HepG2 (cell line): ENCODE results near the gene SNED1. TPM values are rescaled to one million over a fixed set of nuclear protein-coding genes. Genes with fewer than 3 reads are reported as not detected.
A peak's percentile ranks its signal among the peaks of the same experiment; 100 is the strongest.

Experiments used
- ATAC-seq: fragments of 200-7000 bp; cut with Tn5 transposase; 3 replicates; pipeline ENCODE4 v1.9.1; 2020; ENCODE audit warnings: mild to moderate bottlenecking, moderate library complexity
- BruUV-seq: library from RNA; stranded (reverse); fragments of 400-500 nt; replicated peaks from 2 replicates; lab custom pipeline; 2021; lab: Mats Ljungman, UMichigan
- CTCF ChIA-PET: fragments of 300-600 bp; formaldehyde crosslinking; extraction: SDS; loops from one replicate; lab custom pipeline; 2021; ENCODE audit warnings: low total read pairs, inconsistent platforms, low intra/inter-chr PET ratio; lab: Yijun Ruan, JAX
- POLR2A ChIA-PET: fragments of 350-600 bp; sonication (Branson Sonifier 250); formaldehyde crosslinking; loops from one replicate; lab custom pipeline; 2020; ENCODE audit warnings: antibody characterized with exemption, inconsistent platforms; lab: Yijun Ruan, JAX
- DNase-seq: peaks from one replicate; pipeline ENCODE4 v3.0.0-alpha.2; 2015; ENCODE audit warnings: low spot score
- FAIRE-seq: peaks from 3 replicates; lab custom pipeline; 2011; peaks lifted over from hg19 to GRCh38; lab: Jason Lieb, UNC
- H2AFZ ChIP-seq: one replicate; pipeline ENCODE4 v1.6.1; 2011; ENCODE audit warnings: low read length, inconsistent platforms
- H3K27ac ChIP-seq: fragments of 300-600 bp; 3 replicates; pipeline ENCODE4 v1.8.0; 2011; ENCODE audit warnings: mixed run types, mild to moderate bottlenecking, mixed read lengths, low read length, inconsistent platforms; ENCODE audit not compliant: insufficient read depth; ENCODE audit errors: extremely low read length
- H3K27me3 ChIP-seq, 2 experiments: fragments of 200-600 bp in 1 of 2; 2 replicates in 1 of 2; 3 replicates in 1 of 2; pipeline versions ENCODE4 v1.6.0 to v1.8.0; 2011; ENCODE audit warnings: low read length in 2 of 2, mild to moderate bottlenecking in 2 of 2, moderate library complexity in 2 of 2, inconsistent platforms in 1 of 2; ENCODE audit not compliant: insufficient read depth in 2 of 2, control insufficient read depth in 1 of 2
- H3K36me3 ChIP-seq, 2 experiments: fragments of 200-600 bp in 1 of 2; replicated peaks in 1 of 2; 2 replicates in 1 of 2; 3 replicates in 1 of 2; pipeline versions ENCODE4 v1.5.1 to v1.8.0; 2011; ENCODE audit warnings: low read length in 2 of 2, inconsistent platforms in 1 of 2; ENCODE audit not compliant: insufficient read depth in 2 of 2, control insufficient read depth in 1 of 2
- H3K4me1 ChIP-seq: 2 replicates; pipeline ENCODE4 v1.5.1; 2012; ENCODE audit warnings: low read length, inconsistent platforms; ENCODE audit not compliant: insufficient read depth
- H3K4me2 ChIP-seq: 2 replicates; pipeline ENCODE4 v1.6.0; 2011; ENCODE audit warnings: low read depth, low read length, inconsistent platforms
- H3K4me3 ChIP-seq, 3 experiments: fragments of 200-600 bp in 1 of 3; sonication (generic), shearing (Covaris generic) in 1 of 3; replicated peaks in 1 of 3; 2 replicates each; pipeline ENCODE4 v1.5.1; 2011 to 2016; ENCODE audit warnings: low read length in 3 of 3, inconsistent platforms in 2 of 3, low read depth in 2 of 3, mild to moderate bottlenecking in 2 of 3, control low read depth in 1 of 3, mixed read lengths in 1 of 3; ENCODE audit not compliant: insufficient read depth in 1 of 3
- H3K79me2 ChIP-seq: one replicate; pipeline ENCODE4 v1.6.1; 2011; ENCODE audit warnings: low read length, inconsistent platforms; ENCODE audit not compliant: insufficient read depth
- H3K9ac ChIP-seq: 2 replicates; pipeline ENCODE4 v1.6.0; 2011; ENCODE audit warnings: mild to moderate bottlenecking, low read depth, low read length, inconsistent platforms; ENCODE audit not compliant: insufficient read depth
- H3K9me3 ChIP-seq: 2 replicates; pipeline ENCODE4 v1.5.1; 2012; ENCODE audit warnings: mild to moderate bottlenecking, low read length
- H4K20me1 ChIP-seq: 2 replicates; pipeline ENCODE4 v1.6.0; 2011; ENCODE audit warnings: inconsistent platforms, mild to moderate bottlenecking, low read length, moderate library complexity; ENCODE audit not compliant: insufficient read depth
- CREB1 ChIP-seq, 2 experiments: fragments of 450-650 bp in 1 of 2; IDR thresholded peaks; 2 replicates each; pipeline ENCODE4 v1.6.1; 2016 to 2017; ENCODE audit warnings: control low read depth in 1 of 2, mild to moderate bottlenecking in 1 of 2, missing compliant biosample characterization in 1 of 2, missing genetic modification characterization in 1 of 2
- HOXA3 ChIP-seq: sonication (generic); formaldehyde crosslinking; IDR thresholded peaks from 2 replicates; pipeline ENCODE4 v1.5.0; 2020; ENCODE audit warnings: missing genetic modification reagents
- ZNF773 ChIP-seq: sonication (generic); formaldehyde crosslinking; IDR thresholded peaks from 2 replicates; pipeline ENCODE4 v1.4.0; 2020; ENCODE audit warnings: missing genetic modification reagents, borderline replicate concordance
- WGBS: methylation state at CpG from one replicate; pipeline ENCODE4 v1.1.6; 2017; ENCODE audit warnings: low lambda C conversion rate; 5-methylcytosine and 5-hydroxymethylcytosine counted together
- in situ Hi-C: cut with HindIII; loops from 2 replicates; pipeline ENCODE4 v1.10.0; 2017; ENCODE audit warnings: low pct_unique_long_range_greater_than_20kb; ENCODE audit not compliant: extremely low pct_ligation_motif_present
- intact Hi-C: fragments of 100-400 bp; cut with micrococcal nuclease; formaldehyde crosslinking; loops from one replicate; pipeline ENCODE4 v1.10.0; 2022; ENCODE audit not compliant: unreplicated experiment
- polyA plus RNA-seq, 8 experiments: library from polyadenylated mRNA; depleted of rRNA in 3 of 8; stranded (reverse) in 7 of 8; unstranded in 1 of 8; fragments of >200 nt; fragmentation: Illumina TruSeq in 4 of 8; extraction: Trizol in 4 of 8; gene quantifications; 2 replicates each; pipeline versions ENCODE4 v1.2.1 to v1.2.3, GENCODE V29; 2011 to 2016; ENCODE audit warnings: low read depth in 4 of 8, missing spikeins in 1 of 8, mixed read lengths in 1 of 8; ENCODE audit not compliant: insufficient read depth in 1 of 8
- total RNA-seq, 5 experiments: library from RNA; depleted of rRNA; stranded (reverse); fragments of >200 nt; fragmentation: Illumina TruSeq; extraction: Trizol; gene quantifications; 2 replicates each; pipeline ENCODE4 v1.2.3, GENCODE V29; 2016; ENCODE audit warnings: low read depth in 1 of 5
- TF ChIP-seq, protein P1 (sequence below): sonication (generic); formaldehyde crosslinking; IDR thresholded peaks from 2 replicates; pipeline ENCODE4 v1.4.0; 2020; ENCODE audit warnings: missing genetic modification reagents

The SNED1 gene
- total and polyA plus RNA-seq, 2 of the 13 experiments (the other 11 are each of a cell fraction or from before 2014, with no cell fraction given), result 0.15 to 0.65 TPM

DNA sequence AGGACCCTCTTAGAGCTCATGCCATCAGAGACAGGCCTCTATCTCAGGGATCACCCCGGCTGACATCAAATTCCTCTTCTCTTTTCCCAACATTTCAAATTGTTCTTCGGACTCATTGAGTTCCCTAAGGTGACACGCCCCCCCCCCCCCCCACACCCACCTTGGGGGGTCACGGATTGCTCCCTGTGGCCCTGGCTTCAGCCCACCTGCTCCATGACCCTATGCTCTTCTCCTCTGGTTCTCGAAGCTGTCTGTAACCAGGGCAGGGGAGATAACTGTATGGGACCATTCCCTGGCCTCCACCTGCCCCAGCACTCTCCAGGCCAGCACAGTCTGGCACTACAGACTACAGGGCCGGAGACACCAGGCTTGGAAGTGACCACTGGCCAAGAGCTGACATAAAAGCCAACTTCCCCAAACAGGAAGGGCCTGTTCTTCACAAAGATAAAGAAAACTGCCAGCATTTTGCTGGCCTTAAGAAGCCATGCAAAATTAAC lies 96.6 kb downstream of the SNED1 start:
- Histone ChIP-seq H3K4me1 (peaks cover 59% of the 10 kb centered on the region), H3K27ac (no peak overlapping the region), H3K4me2 (no peak overlapping the region), H2AFZ (no peak overlapping the region), H3K9me3 (no peaks in the 10 kb centered on the region), H3K4me3 (no peak overlapping the region), H3K27me3 (no peaks in the 10 kb centered on the region), H4K20me1 (peaks cover 13% of the 10 kb centered on the region; the same call in 1 of the 2 replicates), H3K36me3 (peaks cover 19 to 62% of the 10 kb centered on the region in 2 experiments), H3K9ac (no peak overlapping the region), H3K79me2 (peaks cover 23% of the 10 kb centered on the region)
- ChIA-PET POLR2A (interaction anchor here (0.9 to 1.0 kb wide), 2 partner anchors 17 to 55 kb away, joined by 3 to 5 read pairs; partner anchors contain the start of gene PPP1R7), CTCF (interaction anchor here (1.0 kb wide), 1 partner anchor 244 kb away, joined by 3 read pairs; no protein-coding TSS in a partner anchor)
- ATAC-seq (no peak), FAIRE-seq (no peak), DNase-seq (no peak)
- intact Hi-C loops, result loop anchor here (5.0 kb wide), 1 partner anchor 127 kb away; no protein-coding TSS in a partner anchor
- 98% methylated on average over 6 of the region's 6 CpGs for WGBS
- no TSS peak for BruUV-seq
- no peak for TF ChIP-seq ZNF773 (CRISPR knock-in tag)
- TF ChIP-seq, protein P1, sequence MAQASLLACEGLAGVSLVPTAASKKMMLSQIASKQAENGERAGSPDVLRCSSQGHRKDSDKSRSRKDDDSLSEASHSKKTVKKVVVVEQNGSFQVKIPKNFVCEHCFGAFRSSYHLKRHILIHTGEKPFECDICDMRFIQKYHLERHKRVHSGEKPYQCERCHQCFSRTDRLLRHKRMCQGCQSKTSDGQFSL, result 0 out of 2 replicates have a peak, but pooled peaks have one; percentile 51
- in situ Hi-C loops, result loop anchor here (5.0 kb wide), 1 partner anchor 122 kb away; no protein-coding TSS in a partner anchor

GRCh38 chr2:241095594-241096290 lies 97.3 kb downstream of the SNED1 start:
- no peak for ATAC-seq
- no peak overlapping the region for H3K4me3 ChIP-seq
- in situ Hi-C loops, result no loop called here
- peaks cover 66% of the 10 kb centered on the region for H3K4me1 ChIP-seq
- 96% methylated on average over 14 of the region's 14 CpGs for WGBS
- peaks cover 31% of the 10 kb centered on the region for H3K79me2 ChIP-seq
- peaks cover 19 to 58% of the 10 kb centered on the region in 2 experiments for H3K36me3 ChIP-seq
- no TSS peak for BruUV-seq
- no peaks in the 10 kb centered on the region for H3K27me3 ChIP-seq
- no peak overlapping the region for H3K9ac ChIP-seq
- intact Hi-C loops, result no loop called here
- POLR2A ChIA-PET, result interaction anchor here (1.0 kb wide), 1 partner anchor 54 kb away, joined by 3 read pairs; the partner anchor contains the start of gene PPP1R7
- peaks cover 13% of the 10 kb centered on the region; the same call in 1 of the 2 replicates for H4K20me1 ChIP-seq
- no peak for FAIRE-seq
- DNase-seq, result no peak
- H2AFZ ChIP-seq, result no peak overlapping the region
- H3K4me2 ChIP-seq, result no peak overlapping the region
- H3K9me3 ChIP-seq, result no peaks in the 10 kb centered on the region
- CTCF ChIA-PET, result no interaction called here
- no peak overlapping the region for H3K27ac ChIP-seq
- no peak for TF ChIP-seq HOXA3 (CRISPR knock-in tag)
- TF ChIP-seq CREB1 (IDR thresholded peaks at IDR 0.05), result peak; percentile 69
- no peak for TF ChIP-seq CREB1 (CRISPR knock-in tag; IDR thresholded peaks at IDR 0.05)
